Muscle layer of duodenum (tissue), 2 donors: ENCODE data around the gene ZNF180.

ENCODE experiments used
- H3K27ac ChIP-seq: one replicate; pipeline ENCODE4 v1.7.0; 2013; ENCODE audit warnings: mild to moderate bottlenecking, low read length
- H3K27me3 ChIP-seq: one replicate; pipeline ENCODE4 v1.7.0; 2013; ENCODE audit warnings: low read depth, mild to moderate bottlenecking, control low read depth, low read length
- H3K36me3 ChIP-seq, 2 donors: one replicate each; pipeline ENCODE4 v1.7.0; 2013; ENCODE audit warnings: low read length in 2 of 2, control low read depth in 1 of 2, mild to moderate bottlenecking in 1 of 2; ENCODE audit not compliant: insufficient read depth in 2 of 2, control insufficient read depth in 1 of 2
- H3K4me1 ChIP-seq, 2 donors: one replicate each; pipeline ENCODE4 v1.7.0; 2013; ENCODE audit warnings: low read length in 2 of 2, mild to moderate bottlenecking in 2 of 2, control low read depth in 1 of 2, moderate library complexity in 1 of 2; ENCODE audit not compliant: insufficient read depth in 2 of 2, control insufficient read depth in 1 of 2
- H3K4me3 ChIP-seq, 2 donors: one replicate each; pipeline ENCODE4 v1.7.0; 2013; ENCODE audit warnings: low read length in 2 of 2, low read depth in 1 of 2, mild to moderate bottlenecking in 1 of 2
- H3K9me3 ChIP-seq, 2 donors: one replicate each; pipeline ENCODE4 v1.7.0; 2013; ENCODE audit warnings: low read length in 2 of 2, control low read depth in 1 of 2, mild to moderate bottlenecking in 1 of 2; ENCODE audit not compliant: control insufficient read depth in 1 of 2
- donor health status: healthy.

ZNF180 gene

GRCh38 chr19:44529536-44529935 lies 29.2 kb upstream of the ZNF180 start, which contains the start of gene CEACAM20:
Gene CEACAM20, minus strand, starts transcription at chr19:44529675. Its CDS starts 166 bp downstream, at chr19:44529509.
- H3K4me3 ChIP-seq = no peak within 1 kb of the TSS
- no peaks in the 10 kb centered on the region for H3K4me1 ChIP-seq
- H3K27me3 ChIP-seq = no peaks in the 10 kb centered on the region
- H3K36me3 ChIP-seq = no peaks in the 10 kb centered on the region
- no peaks in the 10 kb centered on the region for H3K9me3 ChIP-seq
- no peak within 1 kb of the TSS for H3K27ac ChIP-seq

- no peaks in the 10 kb centered on the region for H3K27me3 ChIP-seq
- no peaks in the 10 kb centered on the region for H3K9me3 ChIP-seq
- H3K4me1 ChIP-seq = no peaks in the 10 kb centered on the region
- no peak overlapping the region for H3K27ac ChIP-seq
- no peaks in the 10 kb centered on the region for H3K36me3 ChIP-seq
- H3K4me3 ChIP-seq = no peak overlapping the region
These were observed 27.2 kb upstream of the ZNF180 start for GRCh38 chr19:44527554-44527953.

- Histone ChIP-seq H3K27ac (no peak overlapping the region), H3K36me3 (no peaks in the 10 kb centered on the region), H3K4me3 (no peak overlapping the region), H3K9me3 (no peaks in the 10 kb centered on the region), H3K27me3 (no peaks in the 10 kb centered on the region), H3K4me1 (no peaks in the 10 kb centered on the region)
These were observed 25.6 kb upstream of the ZNF180 start for GRCh38 chr19:44525721-44526430.

- Histone ChIP-seq H3K27me3 (no peaks in the 10 kb centered on the region), H3K36me3 (no peaks in the 10 kb centered on the region), H3K4me1 (no peaks in the 10 kb centered on the region), H3K27ac (no peak overlapping the region), H3K4me3 (no peak overlapping the region), H3K9me3 (peaks cover 0 to 6% of the 10 kb centered on the region in 2 donors)
These were observed 21.0 kb upstream of the ZNF180 start for GRCh38 chr19:44521370-44521769.

GRCh38 chr19:44517146-44517545 lies 16.8 kb upstream of the ZNF180 start:
- peaks cover 0 to 6% of the 10 kb centered on the region in 2 donors for H3K9me3 ChIP-seq
- H3K36me3 ChIP-seq = no peaks in the 10 kb centered on the region

GRCh38 chr19:44515907-44516306 lies 15.6 kb upstream of the ZNF180 start:
- H3K4me1 ChIP-seq = no peaks in the 10 kb centered on the region
- peaks cover 0 to 6% of the 10 kb centered on the region in 2 donors for H3K9me3 ChIP-seq
- H3K4me3 ChIP-seq = no peak overlapping the region
- no peaks in the 10 kb centered on the region for H3K36me3 ChIP-seq
- no peaks in the 10 kb centered on the region for H3K27me3 ChIP-seq
- no peak overlapping the region for H3K27ac ChIP-seq

More at GRCh38 chr19:44517146-44517545, 16.8 kb upstream of the ZNF180 start:
- Histone ChIP-seq H3K27me3 (no peaks in the 10 kb centered on the region), H3K4me1 (no peaks in the 10 kb centered on the region), H3K4me3 (no peak overlapping the region), H3K27ac (no peak overlapping the region)

- Histone ChIP-seq H3K36me3 (no peaks in the 10 kb centered on the region), H3K9me3 (no peaks in the 10 kb centered on the region), H3K27ac (no peak overlapping the region), H3K4me1 (no peaks in the 10 kb centered on the region), H3K4me3 (no peak overlapping the region), H3K27me3 (no peaks in the 10 kb centered on the region)
These were observed 14.7 kb upstream of the ZNF180 start for GRCh38 chr19:44515031-44515430.

GRCh38 chr19:44512326-44513298 lies 12.3 kb upstream of the ZNF180 start:
- H3K27me3 ChIP-seq = no peaks in the 10 kb centered on the region
- H3K27ac ChIP-seq = no peak overlapping the region
- H3K4me1 ChIP-seq = no peaks in the 10 kb centered on the region
- no peaks in the 10 kb centered on the region for H3K36me3 ChIP-seq
- H3K9me3 ChIP-seq = no peaks in the 10 kb centered on the region
- no peak overlapping the region for H3K4me3 ChIP-seq

- Histone ChIP-seq H3K4me3 (no peak overlapping the region), H3K4me1 (no peaks in the 10 kb centered on the region), H3K27ac (no peak overlapping the region), H3K9me3 (no peaks in the 10 kb centered on the region), H3K36me3 (no peaks in the 10 kb centered on the region), H3K27me3 (peaks cover 3% of the 10 kb centered on the region)
These were observed 9.2 kb upstream of the ZNF180 start for GRCh38 chr19:44509478-44509877.

GRCh38 chr19:44499559-44499958 lies 763 bp downstream of the ZNF180 start:
- peak overlapping the region; percentile 76 for H3K27ac ChIP-seq
- peaks cover 17 to 41% of the 10 kb centered on the region in 2 donors for H3K36me3 ChIP-seq
- H3K27me3 ChIP-seq = no peaks in the 10 kb centered on the region
- peaks cover 5 to 19% of the 10 kb centered on the region in 2 donors for H3K4me1 ChIP-seq
- peaks cover 29 to 40% of the 10 kb centered on the region in 2 donors for H3K9me3 ChIP-seq
- peak overlapping the region; percentile 93 to 97 for H3K4me3 ChIP-seq

- peaks cover 20 to 47% of the 10 kb centered on the region in 2 donors for H3K36me3 ChIP-seq
- peaks cover 5 to 19% of the 10 kb centered on the region in 2 donors for H3K4me1 ChIP-seq
- no peak overlapping the region for H3K27ac ChIP-seq
- H3K9me3 ChIP-seq = peaks cover 33 to 45% of the 10 kb centered on the region in 2 donors
- H3K4me3 ChIP-seq = peak overlapping the region; percentile 93 to 97
- H3K27me3 ChIP-seq = no peaks in the 10 kb centered on the region
These were observed 1.3 kb downstream of the ZNF180 start for GRCh38 chr19:44498988-44499387.
